A549 (cell line): ENCODE data around the gene RTN3. TPM values are rescaled to one million over a fixed set of nuclear protein-coding genes. Genes with fewer than 3 reads are reported as not detected.

Experiments used
- ATAC-seq, 2 experiments: fragments of 200-7000 bp in 1 of 2; fragments of >200 bp in 1 of 2; cut with Nextera tagmentation in 1 of 2; cut with Tn5 transposase in 1 of 2; 3 replicates each; pipeline versions ENCODE4 v1.8.0 to v1.9.1; 2018 to 2020; ENCODE audit warnings: mild to moderate bottlenecking in 1 of 2, moderate library complexity in 1 of 2
- CTCF ChIA-PET: fragments of 300-600 bp; sonication (Branson Sonifier 250); formaldehyde crosslinking; extraction: SDS; loops from one replicate; lab custom pipeline; 2021; ENCODE audit warnings: antibody characterized with exemption, inconsistent platforms; lab: Yijun Ruan, JAX
- POLR2A ChIA-PET: fragments of 350-600 bp; formaldehyde crosslinking; extraction: SDS; loops from one replicate; lab custom pipeline; 2021; ENCODE audit warnings: antibody characterized with exemption, inconsistent platforms; lab: Yijun Ruan, JAX
- DNase-seq, 2 experiments: peaks; one replicate each; pipeline versions ENCODE4 v3.0.0 to v3.0.0-alpha.2; 2011 to 2016; ENCODE audit warnings: low read depth in 1 of 2, low spot score in 1 of 2
- FAIRE-seq: peaks from 2 replicates; lab custom pipeline; 2011; peaks lifted over from hg19 to GRCh38; lab: Jason Lieb, UNC
- H3K27ac ChIP-seq, 2 experiments: fragments of >200 bp; sonication (Bioruptor Twin); formaldehyde crosslinking; 3 replicates each; pipeline ENCODE4 v1.5.1; 2016 to 2017
- H3K4me1 ChIP-seq: fragments of >200 bp; sonication (Bioruptor Twin); formaldehyde crosslinking; 3 replicates; pipeline ENCODE4 v1.6.1; 2016
- H3K4me2 ChIP-seq: fragments of >200 bp; sonication (Bioruptor Twin); formaldehyde crosslinking; 3 replicates; pipeline ENCODE4 v1.6.1; 2016
- H3K4me3 ChIP-seq: fragments of >200 bp; sonication (Bioruptor Twin); formaldehyde crosslinking; 3 replicates; pipeline ENCODE4 v1.5.1; 2016
- H3K9me3 ChIP-seq: fragments of >200 bp; sonication (Bioruptor Twin); formaldehyde crosslinking; 3 replicates; pipeline ENCODE4 v1.6.1; 2016
- BCL3 ChIP-seq: fragments of >200 bp; sonication (Bioruptor Twin); formaldehyde crosslinking; IDR thresholded peaks from 3 replicates; pipeline ENCODE4 v1.6.1; 2016
- CHD2 ChIP-seq: fragments of 150-350 bp; IDR thresholded peaks from 2 replicates; pipeline ENCODE4 v1.6.1; 2014; ENCODE audit warnings: low read length; ENCODE audit not compliant: partially characterized antibody
- E2F6 ChIP-seq: IDR thresholded peaks from 2 replicates; pipeline ENCODE4 v1.6.1; 2012; ENCODE audit warnings: low read depth, borderline replicate concordance
- EHMT2 ChIP-seq: fragments of 200-600 bp; sonication (generic); IDR thresholded peaks from 2 replicates; pipeline ENCODE4 v1.6.1; 2016; ENCODE audit warnings: antibody characterized with exemption, low read depth, mild to moderate bottlenecking, moderate library complexity
- ELK1 ChIP-seq: fragments of 150-350 bp; IDR thresholded peaks from 2 replicates; pipeline ENCODE4 v1.6.1; 2014; ENCODE audit warnings: low read depth, mild to moderate bottlenecking, low read length
- EP300 ChIP-seq, 2 experiments: fragments of >200 bp; sonication (Bioruptor Twin); formaldehyde crosslinking; IDR thresholded peaks; 2 replicates in 1 of 2; 3 replicates in 1 of 2; pipeline ENCODE4 v1.6.1; 2016 to 2017
- ESRRA ChIP-seq: fragments of 150-350 bp; IDR thresholded peaks from 2 replicates; pipeline ENCODE4 v1.6.1; 2014; ENCODE audit warnings: mild to moderate bottlenecking, low read length, borderline replicate concordance
- FOSB ChIP-seq: fragments of 250-450 bp; sonication (Bioruptor Pico); IDR thresholded peaks from 2 replicates; pipeline ENCODE4 v1.5.0; 2020; ENCODE audit warnings: mild to moderate bottlenecking, moderate library complexity
- FOXS1 ChIP-seq: fragments of 250-450 bp; sonication (Bioruptor Pico); IDR thresholded peaks from 2 replicates; pipeline ENCODE4 v1.5.0; 2020; ENCODE audit warnings: mild to moderate bottlenecking, moderate library complexity
- HOXA7 ChIP-seq: fragments of 250-450 bp; sonication (Bioruptor Pico); IDR thresholded peaks from 2 replicates; pipeline ENCODE4 v1.5.0; 2020; ENCODE audit warnings: mild to moderate bottlenecking, moderate library complexity
- HOXB5 ChIP-seq: fragments of 250-450 bp; sonication (Bioruptor Pico); IDR thresholded peaks from 2 replicates; pipeline ENCODE4 v1.5.0; 2020; ENCODE audit warnings: mild to moderate bottlenecking, moderate library complexity
- JUN ChIP-seq, 2 experiments: fragments of >200 bp; sonication (Bioruptor Twin); formaldehyde crosslinking; IDR thresholded peaks; 2 replicates in 1 of 2; 3 replicates in 1 of 2; pipeline ENCODE4 v1.6.1; 2016 to 2017
- KDM1A ChIP-seq: fragments of 200-600 bp; sonication (generic); IDR thresholded peaks from 2 replicates; pipeline ENCODE4 v1.6.1; 2016; ENCODE audit warnings: low read depth, mild to moderate bottlenecking
- KDM5A ChIP-seq: fragments of 200-600 bp; sonication (generic); IDR thresholded peaks from 2 replicates; pipeline ENCODE4 v1.6.1; 2016; ENCODE audit warnings: antibody characterized with exemption, mild to moderate bottlenecking
- MAZ ChIP-seq: fragments of 150-350 bp; IDR thresholded peaks from 2 replicates; pipeline ENCODE4 v1.6.1; 2014; ENCODE audit warnings: antibody characterized with exemption, low read depth, low read length, borderline replicate concordance
- NR3C1 ChIP-seq: fragments of >200 bp; sonication (Bioruptor Twin); formaldehyde crosslinking; IDR thresholded peaks from 3 replicates; pipeline ENCODE4 v1.6.1; 2017
- PHF8 ChIP-seq: fragments of 200-600 bp; sonication (generic); IDR thresholded peaks from 2 replicates; pipeline ENCODE4 v1.6.1; 2016; ENCODE audit warnings: low read depth, mild to moderate bottlenecking, antibody characterized with exemption, moderate library complexity, borderline replicate concordance
- RFX5 ChIP-seq: fragments of 450-650 bp; IDR thresholded peaks from 2 replicates; pipeline ENCODE4 v1.7.1; 2014; ENCODE audit warnings: antibody characterized with exemption, mild to moderate bottlenecking, moderate library complexity
- RNF2 ChIP-seq: fragments of 200-600 bp; sonication (generic); IDR thresholded peaks from 2 replicates; pipeline ENCODE4 v1.6.1; 2016; ENCODE audit warnings: low read depth, mild to moderate bottlenecking, antibody characterized with exemption, moderate library complexity, borderline replicate concordance
- SMC3 ChIP-seq: fragments of >200 bp; sonication (Bioruptor Twin); formaldehyde crosslinking; IDR thresholded peaks from 3 replicates; pipeline ENCODE4 v1.6.1; 2018; ENCODE audit warnings: inconsistent platforms
- TP53 ChIP-seq: fragments of 250-450 bp; sonication (Bioruptor Pico); IDR thresholded peaks from 2 replicates; pipeline ENCODE4 v1.5.0; 2021; ENCODE audit warnings: mild to moderate bottlenecking, moderate library complexity
- USF2 ChIP-seq: fragments of 450-650 bp; IDR thresholded peaks from 2 replicates; pipeline ENCODE4 v1.6.1; 2014; ENCODE audit warnings: antibody characterized with exemption
- ZNF302 ChIP-seq: fragments of 250-450 bp; sonication (Bioruptor Pico); IDR thresholded peaks from 2 replicates; pipeline ENCODE4 v1.9.0; 2021; ENCODE audit warnings: inconsistent platforms, mild to moderate bottlenecking, moderate library complexity
- WGBS: methylation state at CpG from one replicate; pipeline ENCODE4 v1.1.6; 2017; ENCODE audit errors: missing lambda C conversion rate; 5-methylcytosine and 5-hydroxymethylcytosine counted together
- polyA plus RNA-seq, 4 experiments: library from polyadenylated mRNA; depleted of rRNA in 3 of 4; stranded (reverse); fragments of >200 nt; fragmentation: RNase III in 1 of 4; extraction: RNeasy Plus Mini Kit Qiagen cat#74134 plus additional on column Dnase treatment in 1 of 4; gene quantifications; 2 replicates in 3 of 4; 3 replicates in 1 of 4; pipeline ENCODE4 v1.2.3, GENCODE V29; 2011 to 2017
- TF ChIP-seq, protein P1 (sequence below): fragments of >200 bp; sonication (Bioruptor Twin); formaldehyde crosslinking; IDR thresholded peaks from 2 replicates; pipeline ENCODE4 v1.6.1; 2016
- TF ChIP-seq, protein P2 (sequence below): fragments of 250-450 bp; sonication (Bioruptor Pico); IDR thresholded peaks from 2 replicates; pipeline ENCODE4 v1.5.0; 2020; ENCODE audit warnings: low read depth, mild to moderate bottlenecking, moderate library complexity

Gene RTN3
- polyA plus RNA-seq, 2 of the 4 experiments (the other 2 are of a cell fraction) = 108 to 196 TPM

DNA sequence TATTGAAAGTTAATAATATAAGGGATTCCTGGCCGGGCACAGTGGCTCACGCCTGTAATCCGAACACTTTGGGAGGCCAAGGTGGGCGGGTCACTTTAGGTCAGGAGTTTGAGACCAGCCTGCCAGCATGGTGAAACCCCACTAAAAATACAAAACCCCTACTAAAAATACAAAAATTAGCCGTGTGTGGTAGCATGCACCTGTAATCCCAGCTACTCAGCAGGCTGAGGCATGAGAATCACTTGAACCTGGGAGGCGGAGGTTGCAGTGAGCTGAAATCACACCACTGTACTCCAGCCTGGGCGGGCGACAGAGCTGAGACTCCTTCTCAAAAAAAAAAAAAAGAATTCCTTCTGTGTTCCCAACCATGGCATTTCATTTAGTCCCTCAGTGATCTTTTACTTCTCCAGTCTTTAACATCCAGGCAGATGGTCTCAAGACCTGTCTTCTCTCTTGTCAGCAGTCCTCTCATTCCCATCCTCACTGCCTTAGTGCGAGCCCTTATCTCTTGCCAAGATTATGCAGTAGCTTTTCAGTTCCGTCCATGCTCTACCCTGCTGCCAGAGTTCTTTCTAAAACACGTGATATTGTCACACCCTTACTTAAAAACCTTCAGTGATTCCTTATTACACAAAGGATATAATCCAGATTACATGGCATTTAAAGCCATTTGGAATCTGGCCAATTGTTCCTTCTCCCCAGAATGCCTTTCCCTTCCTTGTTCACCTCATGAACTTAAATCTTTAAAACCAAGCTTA is 17.9 kb downstream of the RTN3 start:
- no peaks in the 10 kb centered on the region for H3K9me3 ChIP-seq
- TF ChIP-seq EHMT2 = no peak
- no peak for TF ChIP-seq HOXB5
- TF ChIP-seq TP53 (CRISPR knock-in tag) = no peak
- no peak for TF ChIP-seq FOXS1
- TF ChIP-seq EP300 (IDR thresholded peaks at IDR 0.05) = no peak
- no peak for TF ChIP-seq HOXA7
- TF ChIP-seq FOSB (CRISPR knock-in tag) = no peak
- no peak for TF ChIP-seq NR3C1
- ChIA-PET POLR2A (interaction anchor here (0.7 kb wide), 1 partner anchor 28 kb away, joined by 3 read pairs; the partner anchor contains the start of gene ATL3), CTCF (interaction anchor here (0.5 to 1.8 kb wide), 8 partner anchors 12 to 220 kb away, joined by 3 to 6 read pairs (median 3); partner anchors contain the start of gene ZFTA)
- WGBS = 87% methylated on average over 11 of the region's 11 CpGs
- no peak overlapping the region for H3K4me2 ChIP-seq
- FAIRE-seq (no peak), ATAC-seq (no peak), DNase-seq (no peak)
- H3K27ac ChIP-seq = no peak overlapping the region
- no peaks in the 10 kb centered on the region for H3K4me1 ChIP-seq
- no peak overlapping the region for H3K4me3 ChIP-seq

GRCh38 chr11:63699896-63700295 is 18.6 kb downstream of the RTN3 start:
- TF ChIP-seq CHD2 = no peak
- TF ChIP-seq ESRRA = no peak
- no peak for TF ChIP-seq KDM5A
- TF ChIP-seq ZNF302 (CRISPR knock-in tag) = no peak
- no peak for TF ChIP-seq KDM1A
- no peak for TF ChIP-seq SMC3
- no peak for TF ChIP-seq JUN (IDR thresholded peaks at IDR 0.05)
- no peaks in the 10 kb centered on the region for H3K4me1 ChIP-seq
- FAIRE-seq (no peak), ATAC-seq (no peak), DNase-seq (no peak)
- POLR2A ChIA-PET = interaction anchor here (0.7 kb wide), 1 partner anchor 29 kb away, joined by 3 read pairs; the partner anchor contains the start of gene ATL3
- CTCF ChIA-PET = interaction anchor here (0.7 to 1.8 kb wide), 9 partner anchors 11 to 221 kb away, joined by 3 to 6 read pairs (median 3); partner anchors contain the start of gene ZFTA
- H3K27ac ChIP-seq = no peak overlapping the region
- WGBS = 91% methylated on average over 1 of the region's 1 CpG
- no peaks in the 10 kb centered on the region for H3K9me3 ChIP-seq
- no peak overlapping the region for H3K4me3 ChIP-seq
- no peak overlapping the region for H3K4me2 ChIP-seq

- H3K4me3 ChIP-seq = no peak overlapping the region
- ChIA-PET CTCF (no interaction called here), POLR2A (no interaction called here)
- 83% methylated on average over 2 of the region's 2 CpGs for WGBS
- H3K27ac ChIP-seq = no peak overlapping the region
- no peak for DNase-seq
- no peak for ATAC-seq
- FAIRE-seq = no peak
- H3K4me2 ChIP-seq = no peak overlapping the region
- TF ChIP-seq ESRRA = no peak
- no peak for TF ChIP-seq RFX5
- TF ChIP-seq PHF8 = no peak
- TF ChIP-seq KDM1A = no peak
- TF ChIP-seq MAZ = no peak
- TF ChIP-seq, protein P1, sequence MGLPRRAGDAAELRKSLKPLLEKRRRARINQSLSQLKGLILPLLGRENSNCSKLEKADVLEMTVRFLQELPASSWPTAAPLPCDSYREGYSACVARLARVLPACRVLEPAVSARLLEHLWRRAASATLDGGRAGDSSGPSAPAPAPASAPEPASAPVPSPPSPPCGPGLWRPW = no peak
- TF ChIP-seq RNF2 = no peak
- TF ChIP-seq ZNF302 (CRISPR knock-in tag) = no peak
- TF ChIP-seq ELK1 = no peak
- TF ChIP-seq BCL3 = no peak
- no peak for TF ChIP-seq E2F6
- no peak for TF ChIP-seq JUN (IDR thresholded peaks at IDR 0.05)
- TF ChIP-seq, protein P2, sequence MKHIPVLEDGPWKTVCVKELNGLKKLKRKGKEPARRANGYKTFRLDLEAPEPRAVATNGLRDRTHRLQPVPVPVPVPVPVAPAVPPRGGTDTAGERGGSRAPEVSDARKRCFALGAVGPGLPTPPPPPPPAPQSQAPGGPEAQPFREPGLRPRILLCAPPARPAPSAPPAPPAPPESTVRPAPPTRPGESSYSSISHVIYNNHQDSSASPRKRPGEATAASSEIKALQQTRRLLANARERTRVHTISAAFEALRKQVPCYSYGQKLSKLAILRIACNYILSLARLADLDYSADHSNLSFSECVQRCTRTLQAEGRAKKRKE (CRISPR knock-in tag) = no peak
- no peak for TF ChIP-seq USF2
- H3K4me1 ChIP-seq = peaks cover 9% of the 10 kb centered on the region; the same call in 2 of the 3 replicates
- H3K9me3 ChIP-seq = no peaks in the 10 kb centered on the region
Measured at GRCh38 chr11:63705526-63705925, 24.2 kb downstream of the RTN3 start.
